ENCODE data around the gene PTTG2. TPM values are rescaled to one million over a fixed set of nuclear protein-coding genes. Genes with fewer than 3 reads are reported as not detected.

Gene PTTG2
- polyA plus RNA-seq, 4 donors = 0.21 TPM; not detected in 3

- DNase-seq (ENCODE audit: low read depth in 4 of 4, low spot score in 2 of 4) = no peak
These were observed 22.5 kb downstream of the PTTG2 start for GRCh38 chr4:37982736-37983135.

- DNase-seq (ENCODE audit: low read depth in 4 of 4, low spot score in 2 of 4) = no peak
These were observed 23.8 kb downstream of the PTTG2 start for GRCh38 chr4:37983951-37984350.

GRCh38 chr4:37985730-37986275 is 25.6 kb downstream of the PTTG2 start:
- DNase-seq (ENCODE audit: low read depth in 4 of 4, low spot score in 2 of 4) = no peak

GRCh38 chr4:37988670-37989069 is 28.5 kb downstream of the PTTG2 start:
- peak in 2 of 4 donors; percentile 42 to 68 for DNase-seq (ENCODE audit: low read depth in 4 of 4, low spot score in 2 of 4)

- no peak for DNase-seq (ENCODE audit: low read depth in 4 of 4, low spot score in 2 of 4)
These were observed 29.4 kb downstream of the PTTG2 start for GRCh38 chr4:37989398-37990260.

- no peak for DNase-seq (ENCODE audit: low read depth in 4 of 4, low spot score in 2 of 4)
These were observed 30.6 kb downstream of the PTTG2 start for GRCh38 chr4:37990731-37991245.

GRCh38 chr4:37991623-37992410 is 31.6 kb downstream of the PTTG2 start:
- no peak for DNase-seq (ENCODE audit: low read depth in 4 of 4, low spot score in 2 of 4)

GRCh38 chr4:37993806-37994205 is 33.6 kb downstream of the PTTG2 start:
- no peak for DNase-seq (ENCODE audit: low read depth in 4 of 4, low spot score in 2 of 4)

GRCh38 chr4:37994569-37994968 is 34.4 kb downstream of the PTTG2 start:
- no peak for DNase-seq (ENCODE audit: low read depth in 4 of 4, low spot score in 2 of 4)

GRCh38 chr4:37995299-37995821 is 35.2 kb downstream of the PTTG2 start:
- no peak for DNase-seq (ENCODE audit: low read depth in 4 of 4, low spot score in 2 of 4)

- DNase-seq (ENCODE audit: low read depth in 4 of 4, low spot score in 2 of 4) = no peak
These were observed 36.0 kb downstream of the PTTG2 start for GRCh38 chr4:37995981-37996775.

- DNase-seq (ENCODE audit: low read depth in 4 of 4, low spot score in 2 of 4) = no peak
These were observed 38.0 kb downstream of the PTTG2 start for GRCh38 chr4:37998226-37998625.

GRCh38 chr4:37999000-37999716 is 39.0 kb downstream of the PTTG2 start:
- DNase-seq (ENCODE audit: low read depth in 4 of 4, low spot score in 2 of 4) = no peak

- no peak for DNase-seq (ENCODE audit: low read depth in 4 of 4, low spot score in 2 of 4)
These were observed 39.8 kb downstream of the PTTG2 start for GRCh38 chr4:37999965-38000364.

GRCh38 chr4:38001927-38002326 is 41.7 kb downstream of the PTTG2 start:
- DNase-seq (ENCODE audit: low read depth in 4 of 4, low spot score in 2 of 4) = no peak

- DNase-seq (ENCODE audit: low read depth in 4 of 4, low spot score in 2 of 4) = no peak
These were observed 42.4 kb downstream of the PTTG2 start for GRCh38 chr4:38002451-38003071.

GRCh38 chr4:38003102-38003501 is 42.9 kb downstream of the PTTG2 start:
- DNase-seq (ENCODE audit: low read depth in 4 of 4, low spot score in 2 of 4) = no peak

GRCh38 chr4:38003628-38004027 is 43.4 kb downstream of the PTTG2 start:
- DNase-seq (ENCODE audit: low read depth in 4 of 4, low spot score in 2 of 4) = no peak

- DNase-seq (ENCODE audit: low read depth in 4 of 4, low spot score in 2 of 4) = no peak
These were observed 43.9 kb downstream of the PTTG2 start for GRCh38 chr4:38004062-38004461.

Data from left renal cortex interstitium (tissue), 4 donors.